ENCODE results near the gene NHLH1. TPM values are rescaled to one million over a fixed set of nuclear protein-coding genes. Genes with fewer than 3 reads are reported as not detected.

Gene NHLH1
- total and polyA plus RNA-seq, 10 of the 15 experiments (the other 5 are each of a cell fraction or from before 2014, with no cell fraction given), result 0.22 to 0.98 (median 0.43) TPM; not detected in 1

DNA sequence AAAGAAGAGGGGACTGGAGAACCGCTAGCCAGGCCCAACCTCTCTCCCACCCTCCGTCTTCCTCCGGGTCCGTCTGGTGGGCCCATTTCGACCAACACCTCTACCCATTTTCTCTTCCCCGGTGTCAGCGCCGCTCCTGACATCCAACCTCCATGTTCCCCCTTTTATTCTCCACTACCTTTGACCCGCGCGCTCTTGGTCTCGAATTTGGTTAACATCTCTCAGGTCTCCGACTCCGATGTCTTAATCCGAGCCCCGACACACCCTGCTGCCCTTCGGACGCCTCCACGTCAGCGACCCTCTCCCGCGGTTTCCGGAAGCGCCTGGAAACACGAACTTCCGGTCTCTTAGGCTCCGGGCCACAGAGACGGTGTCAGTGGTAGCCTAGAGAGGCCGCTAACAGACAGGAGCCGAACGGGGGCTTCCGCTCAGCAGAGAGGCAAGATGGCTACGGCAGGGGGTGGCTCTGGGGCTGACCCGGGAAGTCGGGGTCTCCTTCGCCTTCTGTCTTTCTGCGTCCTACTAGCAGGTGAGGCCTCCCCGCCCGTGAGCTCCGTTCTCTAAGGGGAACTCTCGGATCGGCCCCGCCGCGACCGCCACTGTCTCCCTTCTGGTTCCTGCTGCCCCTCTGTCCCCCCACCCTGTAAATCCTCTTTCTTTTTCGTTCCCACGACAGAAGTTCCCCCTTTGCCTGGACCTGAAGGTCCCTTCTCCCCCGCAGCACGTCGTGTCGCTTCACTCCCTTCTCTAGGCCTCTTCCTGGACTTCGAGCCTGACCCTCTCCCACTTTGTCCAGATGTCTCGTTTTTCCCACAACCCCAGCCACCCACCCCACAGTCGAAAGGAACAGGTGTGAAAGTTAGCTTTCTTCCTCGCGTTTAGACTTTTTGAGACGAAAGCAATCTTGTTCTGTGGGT lies 23.7 kb upstream of the NHLH1 start, which contains the start of the genes COPA and NCSTN (continued):
- TF ChIP-seq, protein P1, sequence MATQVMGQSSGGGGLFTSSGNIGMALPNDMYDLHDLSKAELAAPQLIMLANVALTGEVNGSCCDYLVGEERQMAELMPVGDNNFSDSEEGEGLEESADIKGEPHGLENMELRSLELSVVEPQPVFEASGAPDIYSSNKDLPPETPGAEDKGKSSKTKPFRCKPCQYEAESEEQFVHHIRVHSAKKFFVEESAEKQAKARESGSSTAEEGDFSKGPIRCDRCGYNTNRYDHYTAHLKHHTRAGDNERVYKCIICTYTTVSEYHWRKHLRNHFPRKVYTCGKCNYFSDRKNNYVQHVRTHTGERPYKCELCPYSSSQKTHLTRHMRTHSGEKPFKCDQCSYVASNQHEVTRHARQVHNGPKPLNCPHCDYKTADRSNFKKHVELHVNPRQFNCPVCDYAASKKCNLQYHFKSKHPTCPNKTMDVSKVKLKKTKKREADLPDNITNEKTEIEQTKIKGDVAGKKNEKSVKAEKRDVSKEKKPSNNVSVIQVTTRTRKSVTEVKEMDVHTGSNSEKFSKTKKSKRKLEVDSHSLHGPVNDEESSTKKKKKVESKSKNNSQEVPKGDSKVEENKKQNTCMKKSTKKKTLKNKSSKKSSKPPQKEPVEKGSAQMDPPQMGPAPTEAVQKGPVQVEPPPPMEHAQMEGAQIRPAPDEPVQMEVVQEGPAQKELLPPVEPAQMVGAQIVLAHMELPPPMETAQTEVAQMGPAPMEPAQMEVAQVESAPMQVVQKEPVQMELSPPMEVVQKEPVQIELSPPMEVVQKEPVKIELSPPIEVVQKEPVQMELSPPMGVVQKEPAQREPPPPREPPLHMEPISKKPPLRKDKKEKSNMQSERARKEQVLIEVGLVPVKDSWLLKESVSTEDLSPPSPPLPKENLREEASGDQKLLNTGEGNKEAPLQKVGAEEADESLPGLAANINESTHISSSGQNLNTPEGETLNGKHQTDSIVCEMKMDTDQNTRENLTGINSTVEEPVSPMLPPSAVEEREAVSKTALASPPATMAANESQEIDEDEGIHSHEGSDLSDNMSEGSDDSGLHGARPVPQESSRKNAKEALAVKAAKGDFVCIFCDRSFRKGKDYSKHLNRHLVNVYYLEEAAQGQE (IDR thresholded peaks at IDR 0.05; ENCODE audit: low read depth, low read length), result peak; percentile 31; the same call in 1 of the 2 replicates
- TF ChIP-seq SMAD5 (IDR thresholded peaks at IDR 0.05; ENCODE audit: low read depth) (peak; percentile 69; the same call in 1 of the 2 replicates), YY1 (IDR thresholded peaks at IDR 0.05; ENCODE audit: low read depth, low read length) (peak; percentile 97), CREB1 (IDR thresholded peaks at IDR 0.05; ENCODE audit: low read depth) (peak; percentile 81), BCL11A (IDR thresholded peaks at IDR 0.05; ENCODE audit: low read depth, low read length) (no peak), STAT3 (IDR thresholded peaks at IDR 0.05; ENCODE audit: low read depth, low read length) (no peak), BMI1 (IDR thresholded peaks at IDR 0.05; ENCODE audit: borderline replicate concordance) (no peak), TARDBP (IDR thresholded peaks at IDR 0.05; ENCODE audit: borderline replicate concordance) (peak; percentile 70), ZNF622 (IDR thresholded peaks at IDR 0.05) (no peak), NFIC (IDR thresholded peaks at IDR 0.05; ENCODE audit: low read depth, low read length) (peak; percentile 12; the same call in 1 of the 2 replicates), NFYB (IDR thresholded peaks at IDR 0.05; ENCODE audit: insufficient read depth, low read depth, low read length) (no peak), FOS (IDR thresholded peaks at IDR 0.05; ENCODE audit: borderline replicate concordance, extremely low read depth, insufficient read length) (no peak), SUZ12 (IDR thresholded peaks at IDR 0.05; ENCODE audit: unreplicated experiment) (no peak), SIX5 (IDR thresholded peaks at IDR 0.05; ENCODE audit: low read depth, low read length, severe bottlenecking) (peak; percentile 46), EP300 (IDR thresholded peaks at IDR 0.05; ENCODE audit: borderline replicate concordance in 1 of 2, control insufficient read depth in 1 of 2, low read depth in 2 of 2, low read length in 2 of 2) (no peak), MXI1 (IDR thresholded peaks at IDR 0.05; ENCODE audit: low read depth, low read length) (peak; percentile 47; the same call in 1 of the 2 replicates), KDM1A (IDR thresholded peaks at IDR 0.05; ENCODE audit: borderline replicate concordance) (no peak)
- TF ChIP-seq, protein P2, sequence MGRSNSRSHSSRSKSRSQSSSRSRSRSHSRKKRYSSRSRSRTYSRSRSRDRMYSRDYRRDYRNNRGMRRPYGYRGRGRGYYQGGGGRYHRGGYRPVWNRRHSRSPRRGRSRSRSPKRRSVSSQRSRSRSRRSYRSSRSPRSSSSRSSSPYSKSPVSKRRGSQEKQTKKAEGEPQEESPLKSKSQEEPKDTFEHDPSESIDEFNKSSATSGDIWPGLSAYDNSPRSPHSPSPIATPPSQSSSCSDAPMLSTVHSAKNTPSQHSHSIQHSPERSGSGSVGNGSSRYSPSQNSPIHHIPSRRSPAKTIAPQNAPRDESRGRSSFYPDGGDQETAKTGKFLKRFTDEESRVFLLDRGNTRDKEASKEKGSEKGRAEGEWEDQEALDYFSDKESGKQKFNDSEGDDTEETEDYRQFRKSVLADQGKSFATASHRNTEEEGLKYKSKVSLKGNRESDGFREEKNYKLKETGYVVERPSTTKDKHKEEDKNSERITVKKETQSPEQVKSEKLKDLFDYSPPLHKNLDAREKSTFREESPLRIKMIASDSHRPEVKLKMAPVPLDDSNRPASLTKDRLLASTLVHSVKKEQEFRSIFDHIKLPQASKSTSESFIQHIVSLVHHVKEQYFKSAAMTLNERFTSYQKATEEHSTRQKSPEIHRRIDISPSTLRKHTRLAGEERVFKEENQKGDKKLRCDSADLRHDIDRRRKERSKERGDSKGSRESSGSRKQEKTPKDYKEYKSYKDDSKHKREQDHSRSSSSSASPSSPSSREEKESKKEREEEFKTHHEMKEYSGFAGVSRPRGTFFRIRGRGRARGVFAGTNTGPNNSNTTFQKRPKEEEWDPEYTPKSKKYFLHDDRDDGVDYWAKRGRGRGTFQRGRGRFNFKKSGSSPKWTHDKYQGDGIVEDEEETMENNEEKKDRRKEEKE (IDR thresholded peaks at IDR 0.05), result no peak
- TF ChIP-seq, protein P3, sequence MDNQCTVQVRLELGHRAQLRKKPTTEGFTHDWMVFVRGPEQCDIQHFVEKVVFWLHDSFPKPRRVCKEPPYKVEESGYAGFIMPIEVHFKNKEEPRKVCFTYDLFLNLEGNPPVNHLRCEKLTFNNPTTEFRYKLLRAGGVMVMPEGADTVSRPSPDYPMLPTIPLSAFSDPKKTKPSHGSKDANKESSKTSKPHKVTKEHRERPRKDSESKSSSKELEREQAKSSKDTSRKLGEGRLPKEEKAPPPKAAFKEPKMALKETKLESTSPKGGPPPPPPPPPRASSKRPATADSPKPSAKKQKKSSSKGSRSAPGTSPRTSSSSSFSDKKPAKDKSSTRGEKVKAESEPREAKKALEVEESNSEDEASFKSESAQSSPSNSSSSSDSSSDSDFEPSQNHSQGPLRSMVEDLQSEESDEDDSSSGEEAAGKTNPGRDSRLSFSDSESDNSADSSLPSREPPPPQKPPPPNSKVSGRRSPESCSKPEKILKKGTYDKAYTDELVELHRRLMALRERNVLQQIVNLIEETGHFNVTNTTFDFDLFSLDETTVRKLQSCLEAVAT (IDR thresholded peaks at IDR 0.05), result peak; percentile 89
- TF ChIP-seq, protein P4, sequence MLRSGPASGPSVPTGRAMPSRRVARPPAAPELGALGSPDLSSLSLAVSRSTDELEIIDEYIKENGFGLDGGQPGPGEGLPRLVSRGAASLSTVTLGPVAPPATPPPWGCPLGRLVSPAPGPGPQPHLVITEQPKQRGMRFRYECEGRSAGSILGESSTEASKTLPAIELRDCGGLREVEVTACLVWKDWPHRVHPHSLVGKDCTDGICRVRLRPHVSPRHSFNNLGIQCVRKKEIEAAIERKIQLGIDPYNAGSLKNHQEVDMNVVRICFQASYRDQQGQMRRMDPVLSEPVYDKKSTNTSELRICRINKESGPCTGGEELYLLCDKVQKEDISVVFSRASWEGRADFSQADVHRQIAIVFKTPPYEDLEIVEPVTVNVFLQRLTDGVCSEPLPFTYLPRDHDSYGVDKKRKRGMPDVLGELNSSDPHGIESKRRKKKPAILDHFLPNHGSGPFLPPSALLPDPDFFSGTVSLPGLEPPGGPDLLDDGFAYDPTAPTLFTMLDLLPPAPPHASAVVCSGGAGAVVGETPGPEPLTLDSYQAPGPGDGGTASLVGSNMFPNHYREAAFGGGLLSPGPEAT (IDR thresholded peaks at IDR 0.05; ENCODE audit: low read depth), result peak; percentile 96
